VCaP (cell line): Measurements from ENCODE around the gene FXYD3.

ENCODE experiments used
- H3K27ac ChIP-seq: fragments of 450-650 bp; 2 replicates; pipeline ENCODE4 v1.5.1; 2017
- CTCF ChIP-seq: fragments of 450-650 bp; conservative IDR thresholded peaks from 2 replicates; pipeline ENCODE4 v1.5.1; 2017; ENCODE audit warnings: mild to moderate bottlenecking, moderate library complexity

Gene FXYD3

GRCh38 chr19:35118268-35119020 is 2.8 kb downstream of the FXYD3 start:
- H3K27ac ChIP-seq, result peak overlapping the region; percentile 32
- TF ChIP-seq CTCF, result no peak

- TF ChIP-seq CTCF, result no peak
- peak overlapping the region; percentile 32; the same call in 1 of the 2 replicates for H3K27ac ChIP-seq
Observed at GRCh38 chr19:35119091-35119490, 3.5 kb downstream of the FXYD3 start.

GRCh38 chr19:35119578-35120155 is 4.0 kb downstream of the FXYD3 start:
- H3K27ac ChIP-seq, result no peak overlapping the region
- no peak for TF ChIP-seq CTCF

- no peak overlapping the region for H3K27ac ChIP-seq
- no peak for TF ChIP-seq CTCF
Observed at GRCh38 chr19:35120492-35120891, 4.9 kb downstream of the FXYD3 start.

GRCh38 chr19:35120898-35121297 is 5.3 kb downstream of the FXYD3 start:
- no peak overlapping the region for H3K27ac ChIP-seq

GRCh38 chr19:35122687-35123551 is 7.3 kb downstream of the FXYD3 start:
- no peak overlapping the region; the same call in 1 of the 2 replicates for H3K27ac ChIP-seq
- TF ChIP-seq CTCF, result no peak

More at GRCh38 chr19:35120898-35121297, 5.3 kb downstream of the FXYD3 start:
- no peak for TF ChIP-seq CTCF

GRCh38 chr19:35123573-35123972 is 8.0 kb downstream of the FXYD3 start:
- no peak for TF ChIP-seq CTCF
- H3K27ac ChIP-seq, result peak overlapping the region; percentile 77
